HUDEP-2 (cell line): ENCODE results near the gene ISG20L2.

Experiments
- DNase-seq, 76 experiments: peaks; one replicate each; lab custom pipeline; 2025; ENCODE audit not compliant: unreplicated experiment in 76 of 76; lab: John Stamatoyannopoulos, UW

Gene ISG20L2

GRCh38 chr1:156691665-156692440 lies 36.7 kb downstream of the ISG20L2 start:
- DNase-seq, result peak in 3 of 76 experiments; percentile 8 to 20 (median 10)

- DNase-seq, result no peak
Measured at GRCh38 chr1:156691191-156691590, 37.4 kb downstream of the ISG20L2 start.

- DNase-seq, result no peak
Measured at GRCh38 chr1:156690675-156691036, 37.9 kb downstream of the ISG20L2 start.

GRCh38 chr1:156689953-156690674 lies 38.5 kb downstream of the ISG20L2 start:
- DNase-seq, result no peak

GRCh38 chr1:156689035-156689952 lies 39.3 kb downstream of the ISG20L2 start:
- DNase-seq, result peak in 68 of 76 experiments; percentile 10 to 83 (median 61)

- no peak for DNase-seq
Measured at GRCh38 chr1:156684227-156684782, 44.3 kb downstream of the ISG20L2 start.

- DNase-seq, result no peak
Measured at GRCh38 chr1:156682166-156682890, 46.2 kb downstream of the ISG20L2 start.

GRCh38 chr1:156681196-156681960 lies 47.2 kb downstream of the ISG20L2 start:
- DNase-seq, result no peak

- DNase-seq, result no peak
Measured at GRCh38 chr1:156680056-156680455, 48.5 kb downstream of the ISG20L2 start.

GRCh38 chr1:156677616-156678596 lies 50.7 kb downstream of the ISG20L2 start:
- peak in 11 of 76 experiments; percentile 10 to 38 (median 23) for DNase-seq

- peak in 1 of 76 experiments; percentile 12 for DNase-seq
Measured at GRCh38 chr1:156676820-156677615, 51.5 kb downstream of the ISG20L2 start, which contains the start of gene NES. Gene NES, minus strand, starts transcription at chr1:156677407. Its CDS starts 143 bp downstream, at chr1:156677264.

- no peak for DNase-seq
Measured at GRCh38 chr1:156676114-156676819, 52.3 kb downstream of the ISG20L2 start.

- no peak for DNase-seq
Measured at GRCh38 chr1:156675210-156676113, 53.1 kb downstream of the ISG20L2 start.

- DNase-seq, result no peak
Measured at GRCh38 chr1:156673387-156674121, 55.0 kb downstream of the ISG20L2 start.
